ENCODE data around the gene ADAMTS6. TPM values are rescaled to one million over a fixed set of nuclear protein-coding genes. Genes with fewer than 3 reads are reported as not detected.
A peak's percentile ranks its signal among the peaks of the same experiment; 100 is the strongest.

Gene ADAMTS6
- total RNA-seq, 3 donors from 2014 or later, result 0.69 to 3.6 (median 1.4) TPM

DNA sequence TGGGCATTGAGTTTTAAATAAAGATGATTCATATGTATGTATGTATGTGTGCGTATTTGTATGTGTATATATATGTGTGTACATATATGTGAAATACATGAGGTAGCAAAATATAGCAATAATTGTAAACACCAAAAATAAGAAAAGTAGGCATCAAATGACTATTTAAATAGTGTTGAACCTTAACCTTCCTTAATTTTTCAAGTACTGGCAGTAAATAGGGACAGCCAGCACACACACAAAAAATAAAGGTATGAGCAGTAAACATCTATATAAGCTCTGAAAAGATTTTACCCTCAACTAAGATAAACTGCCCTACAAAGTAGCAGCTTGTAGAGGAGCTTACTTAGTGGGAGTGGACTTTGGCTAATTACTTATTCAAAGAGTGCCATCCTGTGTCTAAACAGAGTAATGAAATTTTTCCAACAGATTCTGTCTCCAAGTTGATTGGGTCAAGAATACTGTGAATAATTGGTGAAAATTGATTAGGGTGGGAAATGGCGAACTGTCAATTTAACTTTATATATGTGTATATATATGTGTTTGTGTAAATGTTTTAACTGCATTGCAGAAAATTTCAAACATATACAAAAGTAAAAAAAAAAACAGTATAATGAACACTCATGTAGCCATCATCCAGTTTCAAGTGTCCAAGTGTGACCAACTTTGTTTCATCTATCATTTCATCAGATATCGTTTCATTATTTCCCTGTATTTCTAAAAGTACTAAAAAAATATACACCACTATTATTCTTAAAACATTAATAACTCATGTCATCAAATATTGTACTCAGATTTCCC lies 2.0 kb upstream of the ADAMTS6 start:
- Histone ChIP-seq H3K9me3 (no peaks in the 10 kb centered on the region), H3K36me3 (ENCODE audit: low read depth) (no peaks in the 10 kb centered on the region), H3K4me3 (no peak overlapping the region), H3K4me1 (ENCODE audit: low read depth) (peaks cover 17% of the 10 kb centered on the region)
- TF ChIP-seq, protein P1, sequence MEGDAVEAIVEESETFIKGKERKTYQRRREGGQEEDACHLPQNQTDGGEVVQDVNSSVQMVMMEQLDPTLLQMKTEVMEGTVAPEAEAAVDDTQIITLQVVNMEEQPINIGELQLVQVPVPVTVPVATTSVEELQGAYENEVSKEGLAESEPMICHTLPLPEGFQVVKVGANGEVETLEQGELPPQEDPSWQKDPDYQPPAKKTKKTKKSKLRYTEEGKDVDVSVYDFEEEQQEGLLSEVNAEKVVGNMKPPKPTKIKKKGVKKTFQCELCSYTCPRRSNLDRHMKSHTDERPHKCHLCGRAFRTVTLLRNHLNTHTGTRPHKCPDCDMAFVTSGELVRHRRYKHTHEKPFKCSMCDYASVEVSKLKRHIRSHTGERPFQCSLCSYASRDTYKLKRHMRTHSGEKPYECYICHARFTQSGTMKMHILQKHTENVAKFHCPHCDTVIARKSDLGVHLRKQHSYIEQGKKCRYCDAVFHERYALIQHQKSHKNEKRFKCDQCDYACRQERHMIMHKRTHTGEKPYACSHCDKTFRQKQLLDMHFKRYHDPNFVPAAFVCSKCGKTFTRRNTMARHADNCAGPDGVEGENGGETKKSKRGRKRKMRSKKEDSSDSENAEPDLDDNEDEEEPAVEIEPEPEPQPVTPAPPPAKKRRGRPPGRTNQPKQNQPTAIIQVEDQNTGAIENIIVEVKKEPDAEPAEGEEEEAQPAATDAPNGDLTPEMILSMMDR (IDR thresholded peaks at IDR 0.05), result no peak
- DNase-seq, result no peak
- intact Hi-C loops (cut with DNase I, micrococcal nuclease), result loop anchor here (2.0 to 10.0 kb wide), 5 partner anchors 381 to 849 kb away; no protein-coding TSS in a partner anchor
- peak; percentile 74 for ATAC-seq

DNA sequence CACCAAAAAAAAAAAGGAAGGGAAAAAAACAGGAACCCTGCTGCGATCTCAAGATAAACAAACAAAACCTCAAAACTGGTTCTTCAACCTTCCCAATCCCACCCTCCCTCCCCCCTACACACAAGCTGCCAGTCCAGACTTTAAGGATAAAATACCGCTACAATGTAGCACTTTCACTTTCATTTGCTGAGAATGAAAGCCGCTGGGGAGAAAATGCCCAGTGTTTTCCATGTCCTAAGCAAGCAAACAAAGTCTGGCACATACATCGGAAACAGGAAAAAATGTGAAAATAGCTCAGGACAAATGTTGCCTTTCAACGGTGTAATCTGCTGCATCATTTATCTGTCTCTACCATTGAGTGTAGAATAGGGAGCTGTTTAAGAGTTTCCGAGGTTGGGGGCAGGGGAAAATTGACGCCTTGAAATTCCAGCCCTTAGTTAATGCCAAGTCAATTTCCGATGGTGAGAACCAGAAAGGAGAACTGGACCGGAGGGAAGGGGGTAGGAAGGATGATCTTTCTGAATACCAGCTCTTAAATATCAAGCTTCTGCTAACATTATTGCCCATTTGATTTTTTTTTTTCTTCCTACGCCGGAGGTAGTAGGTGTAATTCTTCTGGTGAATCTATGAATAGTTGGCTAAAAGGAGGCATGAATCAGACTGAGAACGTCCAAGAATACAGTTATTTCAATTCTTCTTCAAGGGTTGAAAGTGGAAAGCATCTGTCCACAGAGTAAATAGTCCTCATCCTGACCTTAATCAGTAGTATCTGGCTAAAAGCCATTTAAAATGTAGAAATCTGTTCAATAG lies 1.2 kb upstream of the ADAMTS6 start:
- Histone ChIP-seq H3K36me3 (ENCODE audit: low read depth) (no peaks in the 10 kb centered on the region), H3K4me3 (peak overlapping the region; percentile 2), H3K9me3 (no peaks in the 10 kb centered on the region), H3K4me1 (ENCODE audit: low read depth) (peaks cover 17% of the 10 kb centered on the region)
- peak; percentile 67 for ATAC-seq
- TF ChIP-seq, protein P1 (IDR thresholded peaks at IDR 0.05), result no peak
- DNase-seq, result peak in 1 of 3 donors; percentile 41
- intact Hi-C loops (cut with DNase I, micrococcal nuclease), result loop anchor here (2.0 to 10.0 kb wide), 5 partner anchors 380 to 848 kb away; no protein-coding TSS in a partner anchor

DNA sequence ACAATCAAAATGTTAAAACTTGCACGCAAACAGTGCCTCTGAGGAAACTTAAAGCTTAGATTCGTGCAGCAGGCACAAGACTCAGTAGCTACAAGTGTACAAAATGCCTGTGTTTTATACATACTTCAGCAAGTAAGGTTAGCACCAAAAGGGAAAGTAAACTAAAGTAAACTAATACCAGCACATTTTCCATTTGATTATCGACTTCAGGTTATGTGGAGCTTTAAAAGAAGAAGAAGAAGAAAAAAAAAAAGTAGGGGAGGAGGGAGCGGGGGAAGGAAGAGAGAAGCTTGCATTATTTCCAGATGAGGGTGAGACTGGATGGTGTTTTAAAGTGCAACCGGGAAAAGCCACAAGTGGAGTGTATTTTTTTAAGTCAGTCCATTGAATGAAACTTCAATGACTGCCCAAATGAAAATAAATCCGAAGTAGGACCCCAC lies 596 bp upstream of the ADAMTS6 start:
- H3K36me3 ChIP-seq (ENCODE audit: low read depth), result no peaks in the 10 kb centered on the region
- H3K9me3 ChIP-seq, result no peaks in the 10 kb centered on the region
- ATAC-seq (peak; percentile 20), DNase-seq (no peak)
- peaks cover 17% of the 10 kb centered on the region for H3K4me1 ChIP-seq (ENCODE audit: low read depth)
- TF ChIP-seq, protein P1 (IDR thresholded peaks at IDR 0.05), result no peak
- no peak overlapping the region for H3K4me3 ChIP-seq
- intact Hi-C loops (cut with DNase I, micrococcal nuclease), result loop anchor here (2.0 to 10.0 kb wide), 5 partner anchors 380 to 848 kb away; no protein-coding TSS in a partner anchor

- intact Hi-C loops (cut with DNase I, micrococcal nuclease), result loop anchor here in 1 of 2 donors (5.0 to 10.0 kb wide), 3 partner anchors 526 to 846 kb away; no protein-coding TSS in a partner anchor
- no peaks in the 10 kb centered on the region for H3K36me3 ChIP-seq (ENCODE audit: low read depth)
- peaks cover 17% of the 10 kb centered on the region for H3K4me1 ChIP-seq (ENCODE audit: low read depth)
- ATAC-seq (peak; percentile 11), DNase-seq (no peak)
- TF ChIP-seq, protein P1 (IDR thresholded peaks at IDR 0.05), result no peak
- no peak overlapping the region for H3K4me3 ChIP-seq
- H3K9me3 ChIP-seq, result no peaks in the 10 kb centered on the region
Observed at GRCh38 chr5:65481171-65481581, 544 bp downstream of the ADAMTS6 start.

GRCh38 chr5:65480306-65480865 lies 1.3 kb downstream of the ADAMTS6 start:
- intact Hi-C loops (cut with DNase I, micrococcal nuclease), result loop anchor here in 1 of 2 donors (5.0 to 10.0 kb wide), 3 partner anchors 526 to 846 kb away; no protein-coding TSS in a partner anchor
- TF ChIP-seq, protein P1 (IDR thresholded peaks at IDR 0.05), result no peak
- ATAC-seq (peak; percentile 55), DNase-seq (peak; percentile 62 to 74 (median 66))
- Histone ChIP-seq H3K4me3 (no peak overlapping the region), H3K36me3 (ENCODE audit: low read depth) (no peaks in the 10 kb centered on the region), H3K9me3 (no peaks in the 10 kb centered on the region), H3K4me1 (ENCODE audit: low read depth) (peaks cover 17% of the 10 kb centered on the region)

Measured in mucosa of descending colon (tissue), 3 donors.